SU-DHL-6 (cell line): ENCODE measurements around the gene VILL.

Source experiments
- H2AFZ ChIP-seq: fragments of 200-600 bp; sonication (generic); 2 replicates; pipeline ENCODE4 v1.6.1; 2014; ENCODE audit warnings: low read depth, mild to moderate bottlenecking, moderate library complexity, mixed read lengths, antibody characterized with exemption, low read length; ENCODE audit not compliant: severe bottlenecking
- H3F3A ChIP-seq: fragments of 200-600 bp; shearing (Covaris generic); 2 replicates; pipeline ENCODE4 v1.6.0; 2016; ENCODE audit warnings: antibody characterized with exemption, mild to moderate bottlenecking; ENCODE audit not compliant: insufficient read depth
- H3K27ac ChIP-seq: fragments of 200-600 bp; sonication (generic); 2 replicates; pipeline ENCODE4 v1.5.1; 2016; ENCODE audit warnings: low read depth, mild to moderate bottlenecking, low read length, moderate library complexity, mixed read lengths
- H3K27me3 ChIP-seq: fragments of 200-600 bp; sonication (generic), shearing (Covaris generic); 2 replicates; pipeline ENCODE4 v1.6.0; 2014; ENCODE audit warnings: mild to moderate bottlenecking, low read length
- H3K36me3 ChIP-seq: fragments of 200-600 bp; sonication (generic); 2 replicates; pipeline ENCODE4 v1.6.1; 2014; ENCODE audit warnings: mild to moderate bottlenecking, low read length, mixed read lengths
- H3K4me2 ChIP-seq: fragments of 300-600, 200-600 bp; shearing (Covaris generic), sonication (generic); 2 replicates; pipeline ENCODE4 v1.6.0; 2014; ENCODE audit warnings: low read length, low read depth, mild to moderate bottlenecking; ENCODE audit not compliant: poor library complexity, severe bottlenecking
- H3K4me3 ChIP-seq: fragments of 200-600 bp; sonication (generic); 2 replicates; pipeline ENCODE4 v1.5.1; 2014; ENCODE audit warnings: antibody characterized with exemption, low read length, mild to moderate bottlenecking, mixed read lengths; ENCODE audit not compliant: insufficient read depth, poor library complexity, severe bottlenecking
- H3K79me2 ChIP-seq: fragments of 200-600 bp; sonication (generic); 2 replicates; pipeline ENCODE4 v1.6.1; 2014; ENCODE audit warnings: mild to moderate bottlenecking, low read length, moderate library complexity; ENCODE audit not compliant: insufficient read depth
- H3K9ac ChIP-seq: fragments of 200-600 bp; sonication (generic); 2 replicates; pipeline ENCODE4 v1.7.0; 2014; ENCODE audit warnings: mild to moderate bottlenecking, low read length
- H3K9me2 ChIP-seq: fragments of 200-600 bp; sonication (generic); replicated peaks from 2 replicates; pipeline ENCODE4 v1.6.1; 2014; ENCODE audit warnings: low read length; ENCODE audit not compliant: insufficient read depth
- H3K9me3 ChIP-seq: fragments of 200-600 bp; sonication (generic); 2 replicates; pipeline ENCODE4 v1.6.1; 2014; ENCODE audit warnings: low read length, mixed read lengths; ENCODE audit not compliant: insufficient read depth
- H4K20me1 ChIP-seq: fragments of 200-600 bp; sonication (generic); 2 replicates; pipeline ENCODE4 v1.6.1; 2014; ENCODE audit warnings: low read depth, mild to moderate bottlenecking, antibody characterized with exemption, low read length, moderate library complexity, mixed read lengths
- EZH2phosphoT487 ChIP-seq: fragments of 200-600 bp; sonication (generic), shearing (Covaris generic); conservative IDR thresholded peaks from 2 replicates; pipeline ENCODE4 v1.6.1; 2018; ENCODE audit warnings: mild to moderate bottlenecking, antibody characterized with exemption, low read length, moderate library complexity, mixed read lengths
- TF ChIP-seq, protein P1 (sequence below): fragments of 200-600 bp; sonication (generic); IDR thresholded peaks from one replicate; pipeline ENCODE4 v1.5.1; 2017; ENCODE audit warnings: antibody characterized with exemption, mild to moderate bottlenecking, low read length, moderate library complexity; ENCODE audit not compliant: insufficient read depth, poor library complexity, severe bottlenecking

VILL gene

DNA sequence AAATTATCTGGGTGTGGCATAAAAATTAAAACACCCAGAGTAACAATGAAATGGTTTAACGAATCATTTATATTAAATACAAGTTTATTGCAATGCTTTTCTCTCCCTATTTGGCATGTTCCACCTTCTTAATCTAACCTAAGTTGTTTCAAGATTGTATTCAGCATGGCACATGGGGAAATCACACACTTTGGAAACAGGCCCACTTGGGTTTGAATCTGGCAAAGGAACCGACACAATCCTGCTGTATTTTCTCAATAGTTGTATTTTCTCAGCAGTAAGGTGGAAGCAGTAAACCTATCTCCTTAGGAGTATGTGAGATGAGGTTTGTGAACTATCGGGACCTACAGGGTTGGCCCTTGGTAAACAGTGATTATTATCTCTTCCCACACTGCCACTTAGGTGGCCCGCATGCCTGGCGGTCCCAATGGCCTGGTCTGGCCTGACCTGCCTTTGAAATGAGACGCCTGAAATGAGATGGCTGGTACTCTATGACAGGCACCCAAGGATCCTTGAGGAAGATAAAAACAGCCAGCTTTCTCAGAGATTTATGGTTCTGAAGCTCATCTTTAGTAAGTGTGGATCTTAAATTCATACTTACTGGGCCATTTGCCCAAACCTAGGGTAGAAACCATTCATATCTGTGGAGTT, 45.3 kb upstream of the VILL start:
- Histone ChIP-seq H3K4me3 (no peak overlapping the region), H3K9ac (no peak overlapping the region), H3K27me3 (no peaks in the 10 kb centered on the region), H4K20me1 (no peaks in the 10 kb centered on the region), H2AFZ (no peak overlapping the region), H3K36me3 (no peaks in the 10 kb centered on the region), H3K79me2 (no peaks in the 10 kb centered on the region), H3K9me2 (no peaks in the 10 kb centered on the region), H3F3A (no peaks in the 10 kb centered on the region), H3K4me2 (no peak overlapping the region), H3K27ac (no peak overlapping the region), H3K9me3 (no peaks in the 10 kb centered on the region)
- TF ChIP-seq, protein P1, sequence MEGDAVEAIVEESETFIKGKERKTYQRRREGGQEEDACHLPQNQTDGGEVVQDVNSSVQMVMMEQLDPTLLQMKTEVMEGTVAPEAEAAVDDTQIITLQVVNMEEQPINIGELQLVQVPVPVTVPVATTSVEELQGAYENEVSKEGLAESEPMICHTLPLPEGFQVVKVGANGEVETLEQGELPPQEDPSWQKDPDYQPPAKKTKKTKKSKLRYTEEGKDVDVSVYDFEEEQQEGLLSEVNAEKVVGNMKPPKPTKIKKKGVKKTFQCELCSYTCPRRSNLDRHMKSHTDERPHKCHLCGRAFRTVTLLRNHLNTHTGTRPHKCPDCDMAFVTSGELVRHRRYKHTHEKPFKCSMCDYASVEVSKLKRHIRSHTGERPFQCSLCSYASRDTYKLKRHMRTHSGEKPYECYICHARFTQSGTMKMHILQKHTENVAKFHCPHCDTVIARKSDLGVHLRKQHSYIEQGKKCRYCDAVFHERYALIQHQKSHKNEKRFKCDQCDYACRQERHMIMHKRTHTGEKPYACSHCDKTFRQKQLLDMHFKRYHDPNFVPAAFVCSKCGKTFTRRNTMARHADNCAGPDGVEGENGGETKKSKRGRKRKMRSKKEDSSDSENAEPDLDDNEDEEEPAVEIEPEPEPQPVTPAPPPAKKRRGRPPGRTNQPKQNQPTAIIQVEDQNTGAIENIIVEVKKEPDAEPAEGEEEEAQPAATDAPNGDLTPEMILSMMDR: no peak
- TF ChIP-seq EZH2phosphoT487: no peak

DNA sequence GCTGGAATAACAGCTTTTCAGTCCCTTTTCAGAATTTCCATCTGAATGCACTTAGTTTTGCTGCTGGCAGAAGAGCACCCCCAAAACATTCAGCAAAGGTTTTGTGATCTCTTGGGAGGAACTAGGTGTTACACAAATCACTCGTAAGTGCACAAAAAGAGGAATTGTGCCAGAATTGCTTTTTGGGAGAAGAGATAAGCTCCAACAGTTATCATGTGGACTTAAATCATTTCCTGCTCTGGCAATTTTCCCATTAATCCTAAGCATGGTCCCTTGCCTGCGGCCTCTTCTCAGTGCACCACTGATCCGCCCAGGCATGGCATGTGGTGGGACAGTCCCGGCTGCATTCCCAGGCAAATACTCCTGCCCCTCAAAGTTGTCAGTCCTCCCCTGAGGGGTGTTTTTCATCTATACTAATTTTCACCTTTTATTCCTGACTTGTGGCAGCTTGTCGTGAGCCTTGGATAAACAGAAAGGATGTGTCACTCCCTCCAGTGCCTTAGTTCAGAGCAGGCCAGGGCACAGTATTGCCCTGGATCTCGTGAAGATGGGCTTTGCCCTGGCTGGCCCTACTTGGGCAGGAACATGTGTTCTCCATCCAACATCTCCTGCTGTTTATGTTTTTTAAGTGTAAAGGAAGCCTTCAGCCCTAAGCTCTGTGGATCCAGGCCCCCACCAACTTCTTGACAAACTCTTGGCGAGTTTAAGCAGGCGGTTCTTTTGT, 44.6 kb upstream of the VILL start:
- no peak overlapping the region for H3K27ac ChIP-seq
- no peaks in the 10 kb centered on the region for H3F3A ChIP-seq
- H3K9me3 ChIP-seq: no peaks in the 10 kb centered on the region
- H3K9me2 ChIP-seq: no peaks in the 10 kb centered on the region
- no peaks in the 10 kb centered on the region for H3K36me3 ChIP-seq
- no peaks in the 10 kb centered on the region for H4K20me1 ChIP-seq
- no peak for TF ChIP-seq EZH2phosphoT487
- TF ChIP-seq, protein P1: no peak
- no peaks in the 10 kb centered on the region for H3K27me3 ChIP-seq
- H3K9ac ChIP-seq: no peak overlapping the region
- no peak overlapping the region for H3K4me2 ChIP-seq
- H3K4me3 ChIP-seq: no peak overlapping the region
- H3K79me2 ChIP-seq: no peaks in the 10 kb centered on the region
- no peak overlapping the region for H2AFZ ChIP-seq

GRCh38 chr3:37946531-37946889, 44.1 kb upstream of the VILL start:
- TF ChIP-seq EZH2phosphoT487: no peak
- TF ChIP-seq, protein P1: no peak
- Histone ChIP-seq H3F3A (no peaks in the 10 kb centered on the region), H3K9me2 (no peaks in the 10 kb centered on the region), H3K4me2 (no peak overlapping the region), H3K9ac (no peak overlapping the region), H3K36me3 (no peaks in the 10 kb centered on the region), H3K4me3 (no peak overlapping the region), H4K20me1 (no peaks in the 10 kb centered on the region), H3K27ac (no peak overlapping the region), H3K27me3 (no peaks in the 10 kb centered on the region), H2AFZ (no peak overlapping the region), H3K9me3 (no peaks in the 10 kb centered on the region), H3K79me2 (no peaks in the 10 kb centered on the region)
